Glutamatergic neuron (in vitro differentiated cells): Measurements from ENCODE around the gene TBC1D2B. TPM values are rescaled to one million over a fixed set of nuclear protein-coding genes. Genes with fewer than 3 reads are reported as not detected.

Experiments
- DNase-seq: peaks from one replicate; pipeline ENCODE4 v3.0.0; 2022
- H3K27ac Mint-ChIP-seq: one replicate; pipeline ENCODE4 v1.8.0; 2020; ENCODE audit warnings: mild to moderate bottlenecking, mixed read lengths, inconsistent platforms; ENCODE audit not compliant: unreplicated experiment
- H3K27me3 Mint-ChIP-seq: one replicate; pipeline ENCODE4 v1.8.0; 2020; ENCODE audit warnings: mild to moderate bottlenecking, moderate library complexity, mixed read lengths, inconsistent platforms; ENCODE audit not compliant: unreplicated experiment
- H3K36me3 Mint-ChIP-seq: one replicate; pipeline ENCODE4 v1.8.0; 2020; ENCODE audit warnings: mild to moderate bottlenecking, mixed read lengths, inconsistent platforms; ENCODE audit not compliant: unreplicated experiment
- H3K4me1 Mint-ChIP-seq: one replicate; pipeline ENCODE4 v1.8.0; 2020; ENCODE audit warnings: mild to moderate bottlenecking, low read depth, mixed read lengths, inconsistent platforms; ENCODE audit not compliant: unreplicated experiment
- H3K4me3 Mint-ChIP-seq: one replicate; pipeline ENCODE4 v1.8.0; 2020; ENCODE audit warnings: mild to moderate bottlenecking, mixed read lengths, inconsistent platforms; ENCODE audit not compliant: unreplicated experiment
- H3K9me3 Mint-ChIP-seq: one replicate; pipeline ENCODE4 v1.8.0; 2020; ENCODE audit warnings: mild to moderate bottlenecking, moderate library complexity, mixed read lengths, inconsistent platforms; ENCODE audit not compliant: unreplicated experiment
- long read RNA-seq: library from polyadenylated mRNA; unstranded; transcript quantifications from one replicate; pipeline ENCODE4 v2.0.0, GENCODE V29; 2020; ENCODE audit not compliant: unreplicated experiment
- total RNA-seq: library from RNA; stranded (reverse); fragmentation: NEBNext Ultra II Directional; extraction: Animal tissue kit (Norgen Biotek cat#: 25700); gene quantifications from one replicate; pipeline ENCODE4 v1.2.1, GENCODE V29; 2021; ENCODE audit not compliant: unreplicated experiment
- TF ChIP-seq, protein P1 (sequence below): fragments of 200-600 bp; sonication (generic); IDR thresholded peaks from one replicate; pipeline ENCODE4 v1.5.0; 2021; ENCODE audit not compliant: partially characterized antibody, unreplicated experiment

Gene TBC1D2B
- total RNA-seq = 45.3 TPM
- long read RNA-seq, partial matches to known transcripts = 0 of 1 reads
- long read RNA-seq, other reads (novel, unspliced or antisense) = 1 of 1 reads

DNA sequence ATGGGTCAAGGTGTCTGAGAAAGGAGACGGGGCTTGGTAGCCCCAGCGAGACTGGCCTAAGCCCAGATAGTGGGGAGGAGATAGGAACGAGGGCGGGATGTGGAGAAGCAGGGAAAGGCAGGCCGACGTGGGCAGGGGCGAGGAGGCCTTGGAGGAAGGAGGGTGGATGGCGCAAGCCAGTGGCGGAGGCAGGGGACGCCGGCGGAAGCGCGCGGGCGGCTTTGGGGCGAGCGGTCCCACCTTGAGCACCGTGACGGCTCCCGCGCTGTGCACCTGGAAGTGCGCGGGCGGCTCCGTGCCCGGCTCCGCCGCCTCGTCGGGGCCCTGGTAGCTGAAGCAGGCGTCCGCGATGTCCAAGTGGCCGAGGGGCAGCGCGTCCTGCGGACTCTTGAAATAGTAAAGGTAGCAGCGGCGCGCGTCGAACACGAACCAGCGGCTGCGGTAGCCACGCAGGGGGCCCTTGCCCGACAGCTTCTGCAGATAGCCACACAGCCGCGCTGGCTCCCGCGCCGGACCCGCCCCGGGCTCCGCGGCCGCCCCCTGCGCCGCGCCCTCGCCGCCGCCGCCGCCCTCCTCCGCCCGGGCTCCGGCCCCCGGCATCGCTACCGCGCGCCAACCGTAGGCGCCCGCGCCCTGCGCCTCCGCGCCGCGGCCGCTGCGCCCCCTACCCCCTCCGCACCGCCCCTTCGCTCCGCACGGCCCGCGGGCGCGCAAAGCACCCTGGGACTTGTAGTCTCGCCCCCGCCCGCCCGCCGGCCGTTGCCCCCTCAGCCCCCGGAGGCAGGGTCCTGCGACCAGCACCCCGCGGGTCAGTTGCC, at the start of gene TBC1D2B:
TBC1D2B (minus strand) TSS at position 659 of the 818 bp plus-strand sequence; CDS start at position 600, 59 bp downstream.
- Mint-ChIP-seq H3K4me3 (peak within 1 kb of the TSS; percentile 96), H3K4me1 (peaks cover 19% of the 10 kb centered on the region), H3K9me3 (peaks cover 2% of the 10 kb centered on the region), H3K27me3 (peaks cover 2% of the 10 kb centered on the region), H3K36me3 (no peaks in the 10 kb centered on the region), H3K27ac (peak within 1 kb of the TSS; percentile 86)
- DNase-seq = peak; percentile 82
- TF ChIP-seq, protein P1, sequence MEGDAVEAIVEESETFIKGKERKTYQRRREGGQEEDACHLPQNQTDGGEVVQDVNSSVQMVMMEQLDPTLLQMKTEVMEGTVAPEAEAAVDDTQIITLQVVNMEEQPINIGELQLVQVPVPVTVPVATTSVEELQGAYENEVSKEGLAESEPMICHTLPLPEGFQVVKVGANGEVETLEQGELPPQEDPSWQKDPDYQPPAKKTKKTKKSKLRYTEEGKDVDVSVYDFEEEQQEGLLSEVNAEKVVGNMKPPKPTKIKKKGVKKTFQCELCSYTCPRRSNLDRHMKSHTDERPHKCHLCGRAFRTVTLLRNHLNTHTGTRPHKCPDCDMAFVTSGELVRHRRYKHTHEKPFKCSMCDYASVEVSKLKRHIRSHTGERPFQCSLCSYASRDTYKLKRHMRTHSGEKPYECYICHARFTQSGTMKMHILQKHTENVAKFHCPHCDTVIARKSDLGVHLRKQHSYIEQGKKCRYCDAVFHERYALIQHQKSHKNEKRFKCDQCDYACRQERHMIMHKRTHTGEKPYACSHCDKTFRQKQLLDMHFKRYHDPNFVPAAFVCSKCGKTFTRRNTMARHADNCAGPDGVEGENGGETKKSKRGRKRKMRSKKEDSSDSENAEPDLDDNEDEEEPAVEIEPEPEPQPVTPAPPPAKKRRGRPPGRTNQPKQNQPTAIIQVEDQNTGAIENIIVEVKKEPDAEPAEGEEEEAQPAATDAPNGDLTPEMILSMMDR = no peak

DNA sequence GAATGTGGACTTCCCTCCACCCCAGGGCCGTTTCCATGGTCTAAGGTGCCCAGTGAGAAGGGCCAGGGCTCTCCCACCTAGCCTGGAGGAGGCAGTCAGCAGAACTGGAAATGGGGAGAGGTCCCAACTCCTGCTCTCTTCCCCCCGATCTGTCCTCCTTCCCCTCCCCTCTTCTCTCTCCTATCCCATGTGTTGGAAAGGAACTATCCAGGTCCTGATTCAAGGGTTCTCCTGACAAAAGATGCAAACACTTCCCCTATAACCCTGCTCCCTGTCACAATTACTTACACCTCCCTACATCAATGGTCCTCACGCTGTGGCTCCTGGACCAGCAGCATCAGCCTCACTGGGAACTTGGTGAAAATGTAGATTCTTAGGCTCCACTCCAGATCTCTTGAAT, 47.8 kb upstream of the TBC1D2B start:
- TF ChIP-seq, protein P1 = no peak
- peak overlapping the region; percentile 20 for H3K27ac Mint-ChIP-seq
- H3K4me1 Mint-ChIP-seq = peaks cover 47% of the 10 kb centered on the region
- no peak overlapping the region for H3K4me3 Mint-ChIP-seq
- H3K9me3 Mint-ChIP-seq = peaks cover 2% of the 10 kb centered on the region
- no peak for DNase-seq
- peaks cover 8% of the 10 kb centered on the region for H3K27me3 Mint-ChIP-seq
- no peaks in the 10 kb centered on the region for H3K36me3 Mint-ChIP-seq

DNA sequence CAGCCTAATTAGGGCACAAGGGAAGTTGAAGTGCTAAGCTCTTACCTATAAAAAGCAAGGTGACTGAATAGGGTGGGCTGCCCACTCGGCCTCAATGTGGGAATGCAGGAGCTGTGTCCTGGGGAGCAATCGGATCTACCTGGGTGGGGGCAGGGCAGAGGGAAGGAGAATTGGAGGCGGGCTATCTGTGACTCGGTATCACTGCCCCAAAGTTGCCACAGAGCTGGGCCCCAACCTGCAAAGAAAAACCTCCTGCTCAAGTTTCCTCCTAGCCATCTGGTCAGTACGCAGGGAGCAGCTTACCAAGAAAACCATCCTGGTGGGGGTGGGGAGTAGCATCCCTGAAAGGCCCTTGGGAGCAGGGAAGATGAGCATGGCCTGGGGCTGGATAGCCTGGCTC, 43.0 kb upstream of the TBC1D2B start:
- Mint-ChIP-seq H3K4me1 (peaks cover 43% of the 10 kb centered on the region), H3K27ac (peak overlapping the region; percentile 72), H3K27me3 (peaks cover 2% of the 10 kb centered on the region), H3K9me3 (peaks cover 2% of the 10 kb centered on the region), H3K36me3 (no peaks in the 10 kb centered on the region), H3K4me3 (peak overlapping the region; percentile 78)
- TF ChIP-seq, protein P1 = no peak
- DNase-seq = peak; percentile 57

DNA sequence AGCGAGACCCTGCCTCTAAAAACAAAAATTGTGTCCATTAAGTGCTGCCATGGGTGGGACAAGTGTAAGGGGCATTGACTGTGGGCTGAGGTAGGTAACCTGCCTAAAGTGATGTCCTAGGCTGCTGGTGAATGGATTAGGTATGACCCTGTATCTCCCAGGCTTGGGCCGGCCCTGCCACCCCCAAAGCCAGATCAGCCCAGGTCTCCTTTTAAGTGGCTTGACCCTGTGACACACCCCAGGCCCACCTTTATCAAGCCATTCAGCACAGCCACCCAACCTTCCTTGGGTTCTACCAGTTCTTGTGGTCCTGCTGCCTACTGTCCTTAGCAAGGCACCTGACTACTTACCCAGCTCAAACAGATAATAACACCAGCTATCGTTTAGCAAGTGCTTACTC, 35.0 kb upstream of the TBC1D2B start:
- Mint-ChIP-seq H3K4me3 (no peak overlapping the region), H3K4me1 (peaks cover 8% of the 10 kb centered on the region), H3K27me3 (peaks cover 5% of the 10 kb centered on the region), H3K9me3 (peaks cover 2% of the 10 kb centered on the region), H3K36me3 (no peaks in the 10 kb centered on the region), H3K27ac (no peak overlapping the region)
- TF ChIP-seq, protein P1 = no peak
- no peak for DNase-seq

DNA sequence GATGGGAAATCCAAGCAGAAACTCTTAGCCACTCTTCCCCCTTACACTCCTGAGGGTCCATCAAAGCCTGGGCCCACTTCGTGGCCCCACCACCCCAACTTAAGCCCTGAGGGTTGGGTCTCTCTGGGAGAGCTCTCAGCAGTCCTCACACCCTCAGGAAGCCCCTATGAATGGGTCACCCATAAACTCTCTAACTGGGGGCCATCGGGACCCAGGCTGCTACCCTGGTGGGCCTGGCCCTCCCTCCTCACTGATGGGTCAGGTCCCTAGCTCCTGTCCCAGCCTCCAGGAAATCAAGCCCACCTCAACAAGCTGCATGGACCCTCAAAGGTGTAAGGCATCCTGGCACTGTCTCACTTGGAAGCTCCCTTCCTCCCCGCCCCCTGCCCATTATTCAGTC, 34.3 kb upstream of the TBC1D2B start:
- Mint-ChIP-seq H3K4me3 (no peak overlapping the region), H3K36me3 (no peaks in the 10 kb centered on the region), H3K27me3 (peaks cover 5% of the 10 kb centered on the region), H3K4me1 (peaks cover 4% of the 10 kb centered on the region), H3K27ac (no peak overlapping the region), H3K9me3 (peaks cover 3% of the 10 kb centered on the region)
- TF ChIP-seq, protein P1 = no peak
- no peak for DNase-seq
